Subcutaneous abdominal adipose tissue (tissue), 5 donors: ENCODE measurements around the gene KSR2.
"Not testable (repeated sequence)": the region's sequence is repeated elsewhere in the genome, so short reads cannot be mapped to it uniquely, and the experiment has no call there.

Experiments used
- H3K27ac ChIP-seq: one replicate; pipeline ENCODE4 v1.7.0; 2013; ENCODE audit warnings: low read depth, mild to moderate bottlenecking, inconsistent platforms, low read length, moderate library complexity
- H3K27me3 ChIP-seq, 5 donors: one replicate each; pipeline ENCODE4 v1.7.0; 2013; ENCODE audit warnings: low read length in 5 of 5, inconsistent platforms in 1 of 5; ENCODE audit not compliant: control insufficient read depth in 5 of 5, insufficient read depth in 4 of 5
- H3K36me3 ChIP-seq, 5 donors: one replicate each; pipeline ENCODE4 v1.7.0; 2013; ENCODE audit warnings: low read length in 5 of 5; ENCODE audit not compliant: control insufficient read depth in 5 of 5, insufficient read depth in 5 of 5
- H3K4me1 ChIP-seq, 5 donors: one replicate each; pipeline ENCODE4 v1.7.0; 2013; ENCODE audit warnings: low read length in 5 of 5, mild to moderate bottlenecking in 3 of 5, moderate library complexity in 1 of 5; ENCODE audit not compliant: control insufficient read depth in 5 of 5, insufficient read depth in 5 of 5
- H3K4me3 ChIP-seq, 5 donors: one replicate each; pipeline ENCODE4 v1.7.0; 2013; ENCODE audit warnings: low read length in 5 of 5, low read depth in 1 of 5
- H3K9ac ChIP-seq, 5 donors: one replicate each; pipeline ENCODE4 v1.7.0; 2013; ENCODE audit warnings: low read length in 5 of 5, mild to moderate bottlenecking in 4 of 5, moderate library complexity in 3 of 5
- H3K9me3 ChIP-seq, 5 donors: one replicate each; pipeline ENCODE4 v1.7.0; 2013; ENCODE audit warnings: low read length in 5 of 5; ENCODE audit not compliant: control insufficient read depth in 5 of 5
- donor health status: healthy.
- donor health status: healthy.
- donor health status: healthy.
- donor health status: healthy.
- donor health status: healthy.

The KSR2 gene

DNA sequence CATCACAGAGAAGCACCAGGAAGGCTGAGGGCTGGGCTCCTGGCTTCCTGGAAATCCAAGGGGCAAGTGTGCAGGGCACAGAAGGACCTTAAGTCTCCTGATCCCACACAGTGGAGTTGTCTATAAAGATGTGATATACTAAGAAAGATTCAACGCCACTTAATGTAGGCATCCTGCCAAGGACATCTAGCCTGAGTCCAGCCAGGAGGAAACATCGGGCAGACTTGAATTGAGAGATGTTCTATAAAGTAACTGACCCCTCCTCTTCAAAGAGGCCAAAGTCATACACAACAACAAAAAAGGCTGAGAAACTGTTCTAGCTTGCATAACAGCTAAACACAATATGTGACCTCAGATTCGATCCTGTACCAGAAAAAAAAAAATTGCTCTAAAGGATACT is 307.9 kb downstream of the KSR2 start:
- H3K27me3 ChIP-seq: no peaks in the 10 kb centered on the region
- H3K4me3 ChIP-seq: no peak overlapping the region
- H3K36me3 ChIP-seq: no peaks in the 10 kb centered on the region
- H3K9me3 ChIP-seq: no peaks in the 10 kb centered on the region
- no peak overlapping the region for H3K9ac ChIP-seq
- peak overlapping the region; percentile 39 for H3K27ac ChIP-seq
- H3K4me1 ChIP-seq: peaks cover 0 to 26% (median 15%) of the 10 kb centered on the region in 5 donors

GRCh38 chr12:117658226-117658625 is 310.6 kb downstream of the KSR2 start:
- Histone ChIP-seq H3K36me3 (no peaks in the 10 kb centered on the region), H3K27me3 (no peaks in the 10 kb centered on the region), H3K27ac (no peak overlapping the region), H3K4me3 (no peak overlapping the region), H3K9me3 (no peaks in the 10 kb centered on the region), H3K9ac (no peak overlapping the region), H3K4me1 (peaks cover 0 to 17% (median 8%) of the 10 kb centered on the region in 5 donors)

GRCh38 chr12:117649796-117650195 is 319.0 kb downstream of the KSR2 start:
- peaks cover 3 to 14% (median 3%) of the 10 kb centered on the region in 5 donors for H3K27me3 ChIP-seq
- no peak overlapping the region for H3K4me3 ChIP-seq
- peaks cover 0 to 9% (median 4%) of the 10 kb centered on the region in 5 donors for H3K9me3 ChIP-seq
- H3K36me3 ChIP-seq: no peaks in the 10 kb centered on the region
- no peak overlapping the region for H3K9ac ChIP-seq
- H3K4me1 ChIP-seq: no peaks in the 10 kb centered on the region
- H3K27ac ChIP-seq: no peak overlapping the region

DNA sequence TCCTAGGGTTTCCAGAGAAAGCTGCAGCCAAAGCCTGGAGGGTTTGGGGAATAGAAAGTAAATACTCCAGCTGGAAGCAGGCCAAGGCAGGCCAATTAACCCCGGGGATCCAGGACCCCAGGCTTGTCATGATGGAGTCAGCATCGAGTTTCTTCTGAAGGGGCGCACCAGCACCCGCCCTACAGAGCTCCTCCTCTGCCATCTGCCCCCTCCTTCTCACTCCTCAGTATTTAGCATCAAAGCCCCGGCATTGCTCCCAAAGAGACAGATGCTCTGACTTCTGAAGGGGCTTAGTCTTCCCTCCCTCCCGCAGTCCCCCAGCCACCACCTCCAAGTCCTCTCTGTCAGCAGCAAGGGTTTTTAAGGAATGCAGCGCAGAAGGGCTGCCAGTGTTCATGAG is 322.3 kb downstream of the KSR2 start:
- Histone ChIP-seq H3K9me3 (peaks cover 0 to 4% (median 0%) of the 10 kb centered on the region in 5 donors), H3K27ac (no peak overlapping the region), H3K4me3 (no peak overlapping the region), H3K4me1 (no peaks in the 10 kb centered on the region), H3K27me3 (peaks cover 3 to 14% (median 3%) of the 10 kb centered on the region in 5 donors), H3K36me3 (no peaks in the 10 kb centered on the region), H3K9ac (no peak overlapping the region)

GRCh38 chr12:117645473-117645872 is 323.3 kb downstream of the KSR2 start:
- Histone ChIP-seq H3K4me3 (no peak overlapping the region), H3K4me1 (no peaks in the 10 kb centered on the region), H3K9ac (peak overlapping the region in 1 of 5 donors; percentile 10), H3K27ac (no peak overlapping the region), H3K36me3 (no peaks in the 10 kb centered on the region), H3K27me3 (peaks cover 3 to 14% (median 3%) of the 10 kb centered on the region in 5 donors), H3K9me3 (no peaks in the 10 kb centered on the region)

- Histone ChIP-seq H3K27me3 (peaks cover 3 to 14% (median 4%) of the 10 kb centered on the region in 5 donors), H3K9me3 (no peaks in the 10 kb centered on the region), H3K36me3 (no peaks in the 10 kb centered on the region), H3K4me3 (no peak overlapping the region), H3K9ac (no peak overlapping the region), H3K27ac (no peak overlapping the region), H3K4me1 (no peaks in the 10 kb centered on the region)
These were observed 324.8 kb downstream of the KSR2 start for GRCh38 chr12:117643971-117644370.

DNA sequence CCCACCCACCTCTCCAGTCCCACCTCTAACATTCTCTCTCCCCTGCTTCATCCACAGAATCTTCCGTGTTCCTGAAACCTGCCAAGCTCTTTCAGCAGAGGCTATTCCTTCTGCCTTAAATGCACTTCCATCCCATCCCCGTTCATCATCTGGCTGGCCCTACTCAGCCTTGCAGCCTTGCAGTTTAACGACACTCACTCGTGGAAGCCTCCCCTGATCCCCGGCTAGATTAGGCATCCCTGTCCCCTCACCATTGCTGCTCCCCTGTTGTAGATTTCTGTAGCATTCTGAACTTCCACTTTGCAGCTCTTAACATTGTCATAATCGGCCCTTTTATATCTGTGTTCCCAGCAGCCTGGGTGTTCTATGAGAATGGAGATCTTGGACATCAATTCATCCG is 326.9 kb downstream of the KSR2 start:
- Histone ChIP-seq H3K27ac (no peak overlapping the region), H3K9ac (no peak overlapping the region), H3K4me1 (no peaks in the 10 kb centered on the region), H3K27me3 (peaks cover 3 to 8% (median 4%) of the 10 kb centered on the region in 5 donors), H3K36me3 (no peaks in the 10 kb centered on the region), H3K4me3 (no peak overlapping the region), H3K9me3 (peaks cover 5 to 12% (median 5%) of the 10 kb centered on the region in 5 donors)

- peaks cover 0 to 3% (median 0%) of the 10 kb centered on the region in 5 donors for H3K27me3 ChIP-seq
- H3K36me3 ChIP-seq: no peaks in the 10 kb centered on the region
- no peak overlapping the region for H3K27ac ChIP-seq
- peaks cover 6 to 15% (median 9%) of the 10 kb centered on the region in 5 donors for H3K9me3 ChIP-seq
- H3K9ac ChIP-seq: no peak overlapping the region
- no peaks in the 10 kb centered on the region for H3K4me1 ChIP-seq
- H3K4me3 ChIP-seq: no peak overlapping the region
These were observed 328.3 kb downstream of the KSR2 start for GRCh38 chr12:117640511-117640910.

- H3K4me3 ChIP-seq: no peak overlapping the region
- no peaks in the 10 kb centered on the region for H3K4me1 ChIP-seq
- no peak overlapping the region for H3K27ac ChIP-seq
- peaks cover 0 to 7% (median 0%) of the 10 kb centered on the region in 5 donors for H3K27me3 ChIP-seq
- H3K9ac ChIP-seq: no peak overlapping the region
- no peaks in the 10 kb centered on the region for H3K9me3 ChIP-seq
- H3K36me3 ChIP-seq: no peaks in the 10 kb centered on the region
These were observed 339.3 kb downstream of the KSR2 start for GRCh38 chr12:117629454-117629853.

DNA sequence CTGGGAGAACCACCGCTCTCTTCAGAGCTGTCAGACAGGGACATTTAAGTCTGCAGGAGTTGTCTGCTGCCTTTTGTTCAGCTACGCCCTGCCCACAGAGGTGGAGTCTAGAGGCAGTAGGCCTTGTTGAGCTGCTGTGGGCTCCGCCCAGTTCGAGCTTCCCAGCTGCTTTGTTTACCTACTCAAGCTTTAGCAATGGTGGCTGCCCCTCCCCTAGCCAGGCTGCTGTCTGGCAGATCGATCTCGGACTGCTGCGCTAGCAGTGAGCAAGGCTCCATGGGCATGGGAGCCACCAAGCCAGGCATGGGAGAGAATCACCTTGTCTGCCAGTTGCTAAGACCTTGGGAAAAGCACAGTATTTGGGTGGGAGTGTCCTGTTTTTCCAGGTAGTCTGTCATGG is 340.1 kb downstream of the KSR2 start:
- H3K4me3 ChIP-seq, H3K36me3 ChIP-seq, H3K9ac ChIP-seq, H3K9me3 ChIP-seq, H3K27ac ChIP-seq, H3K4me1 ChIP-seq, H3K27me3 ChIP-seq: not testable (repeated sequence)

GRCh38 chr12:117622741-117623140 is 346.0 kb downstream of the KSR2 start:
- Histone ChIP-seq H3K9me3 (no peaks in the 10 kb centered on the region), H3K27me3 (no peaks in the 10 kb centered on the region), H3K4me1 (no peaks in the 10 kb centered on the region), H3K36me3 (no peaks in the 10 kb centered on the region), H3K27ac (no peak overlapping the region), H3K4me3 (no peak overlapping the region), H3K9ac (no peak overlapping the region)
